Calu3 (cell line): ENCODE data around the gene RPS14. TPM values are rescaled to one million over a fixed set of nuclear protein-coding genes. Genes with fewer than 3 reads are reported as not detected.

ENCODE experiments used
- BruUV-seq: library from RNA; stranded (reverse); fragments of 400-500 nt; replicated peaks from 2 replicates; lab custom pipeline; 2021; lab: Mats Ljungman, UMichigan
- CTCF ChIA-PET: fragments of 300-600 bp; sonication (Branson Sonifier 250); formaldehyde crosslinking; loops from one replicate; lab custom pipeline; 2022; ENCODE audit warnings: antibody characterized with exemption; lab: Charles Lee
- DNase-seq: peaks from one replicate; pipeline ENCODE4 v3.0.0; 2022
- H3K27ac Mint-ChIP-seq: one replicate; pipeline ENCODE4 v1.8.0; 2022; ENCODE audit warnings: mixed read lengths; ENCODE audit not compliant: unreplicated experiment
- H3K27me3 Mint-ChIP-seq: one replicate; pipeline ENCODE4 v1.8.0; 2022; ENCODE audit warnings: mixed read lengths; ENCODE audit not compliant: unreplicated experiment
- H3K36me3 Mint-ChIP-seq: one replicate; pipeline ENCODE4 v1.8.0; 2022; ENCODE audit warnings: mild to moderate bottlenecking, moderate library complexity, mixed read lengths; ENCODE audit not compliant: insufficient read depth, unreplicated experiment
- H3K4me1 Mint-ChIP-seq: one replicate; pipeline ENCODE4 v1.8.0; 2022; ENCODE audit warnings: mild to moderate bottlenecking, low read depth, mixed read lengths; ENCODE audit not compliant: unreplicated experiment
- H3K4me3 Mint-ChIP-seq: one replicate; pipeline ENCODE4 v1.8.0; 2022; ENCODE audit warnings: mild to moderate bottlenecking, low read depth, moderate library complexity, mixed read lengths; ENCODE audit not compliant: unreplicated experiment
- H3K9me3 Mint-ChIP-seq: one replicate; pipeline ENCODE4 v1.8.0; 2022; ENCODE audit warnings: low read depth, mixed read lengths; ENCODE audit not compliant: unreplicated experiment
- CTCF ChIP-seq: fragments of 200-600 bp; IDR thresholded peaks from one replicate; pipeline ENCODE4 v1.8.0; 2022; ENCODE audit warnings: antibody characterized with exemption; ENCODE audit not compliant: unreplicated experiment
- intact Hi-C: fragments of 100-400 bp; cut with micrococcal nuclease; formaldehyde crosslinking; loops from one replicate; pipeline ENCODE4 v1.10.0; 2022; ENCODE audit not compliant: unreplicated experiment
- total RNA-seq: library from RNA; stranded (reverse); gene quantifications from 2 replicates; pipeline ENCODE4 v1.2.3, GENCODE V29; 2022

Gene RPS14
- total RNA-seq, 1 experiment from 2014 or later: 2,330 TPM

- Mint-ChIP-seq H3K27ac (peak overlapping the region; percentile 51), H3K36me3 (peaks cover 76% of the 10 kb centered on the region), H3K9me3 (no peaks in the 10 kb centered on the region), H3K27me3 (no peaks in the 10 kb centered on the region), H3K4me1 (peaks cover 28% of the 10 kb centered on the region), H3K4me3 (peak overlapping the region; percentile 27)
- CTCF ChIA-PET: no interaction called here
- TF ChIP-seq CTCF: no peak
- no TSS peak for BruUV-seq
- intact Hi-C loops: no loop called here
- no peak for DNase-seq
Measured at GRCh38 chr5:150446088-150446487, 3.5 kb downstream of the RPS14 start.

GRCh38 chr5:150444770-150445169, 4.8 kb downstream of the RPS14 start:
- no peaks in the 10 kb centered on the region for H3K27me3 Mint-ChIP-seq
- CTCF ChIA-PET: interaction anchor here (0.7 kb wide), 1 partner anchor 110 kb away, joined by 4 read pairs; no protein-coding TSS in a partner anchor
- no peak overlapping the region for H3K4me3 Mint-ChIP-seq
- DNase-seq: no peak
- TF ChIP-seq CTCF: no peak
- no peaks in the 10 kb centered on the region for H3K9me3 Mint-ChIP-seq
- H3K27ac Mint-ChIP-seq: no peak overlapping the region
- no TSS peak for BruUV-seq
- peaks cover 28% of the 10 kb centered on the region for H3K4me1 Mint-ChIP-seq
- peaks cover 72% of the 10 kb centered on the region for H3K36me3 Mint-ChIP-seq
- intact Hi-C loops: no loop called here

GRCh38 chr5:150443242-150444075, 6.1 kb downstream of the RPS14 start:
- H3K9me3 Mint-ChIP-seq: no peaks in the 10 kb centered on the region
- peaks cover 59% of the 10 kb centered on the region for H3K36me3 Mint-ChIP-seq

GRCh38 chr5:150442699-150443080, 6.8 kb downstream of the RPS14 start:
- H3K36me3 Mint-ChIP-seq: peaks cover 52% of the 10 kb centered on the region
- H3K9me3 Mint-ChIP-seq: no peaks in the 10 kb centered on the region
- CTCF ChIA-PET: interaction anchor here (0.6 kb wide), 1 partner anchor 101 kb away, joined by 4 read pairs; no protein-coding TSS in a partner anchor
- H3K4me1 Mint-ChIP-seq: peaks cover 15% of the 10 kb centered on the region
- no peak overlapping the region for H3K4me3 Mint-ChIP-seq
- BruUV-seq: no TSS peak
- intact Hi-C loops: no loop called here
- H3K27ac Mint-ChIP-seq: no peak overlapping the region
- TF ChIP-seq CTCF: no peak
- DNase-seq: no peak
- peaks cover 3% of the 10 kb centered on the region for H3K27me3 Mint-ChIP-seq

More at GRCh38 chr5:150443242-150444075, 6.1 kb downstream of the RPS14 start:
- no peak overlapping the region for H3K4me3 Mint-ChIP-seq
- H3K27me3 Mint-ChIP-seq: no peaks in the 10 kb centered on the region
- no peak for DNase-seq
- no TSS peak for BruUV-seq
- CTCF ChIA-PET: interaction anchor here (0.6 kb wide), 1 partner anchor 100 kb away, joined by 4 read pairs; no protein-coding TSS in a partner anchor
- peak overlapping the region; percentile 18 for H3K27ac Mint-ChIP-seq
- TF ChIP-seq CTCF: no peak
- peaks cover 23% of the 10 kb centered on the region for H3K4me1 Mint-ChIP-seq
- intact Hi-C loops: no loop called here
